Mesothelial cell of epicardium (in vitro differentiated cells): ENCODE results near the gene VWA5B1. TPM values are rescaled to one million over a fixed set of nuclear protein-coding genes. Genes with fewer than 3 reads are reported as not detected.

Experiments
- DNase-seq, 2 experiments: peaks; one replicate each; pipeline ENCODE4 v3.0.0; 2021; ENCODE audit warnings: low spot score in 2 of 2; ENCODE audit not compliant: unreplicated experiment in 2 of 2
- H3K27ac Mint-ChIP-seq: 2 replicates; pipeline ENCODE4 v1.8.0; 2021; ENCODE audit warnings: mixed read lengths
- H3K27me3 Mint-ChIP-seq: 2 replicates; pipeline ENCODE4 v1.8.0; 2021; ENCODE audit warnings: low read depth, mixed read lengths
- H3K36me3 Mint-ChIP-seq: 2 replicates; pipeline ENCODE4 v1.8.0; 2021; ENCODE audit warnings: mixed read lengths
- H3K4me1 Mint-ChIP-seq: 2 replicates; pipeline ENCODE4 v1.8.0; 2021; ENCODE audit warnings: mixed read lengths
- H3K4me3 Mint-ChIP-seq: 2 replicates; pipeline ENCODE4 v1.8.0; 2021; ENCODE audit warnings: mild to moderate bottlenecking, moderate library complexity, mixed read lengths
- H3K9me3 Mint-ChIP-seq: 2 replicates; pipeline ENCODE4 v1.8.0; 2021; ENCODE audit warnings: mixed read lengths
- total RNA-seq: library from RNA; stranded (reverse); gene quantifications from 3 replicates; pipeline ENCODE4 v1.2.1, GENCODE V29; 2021
- TF ChIP-seq, protein P1 (sequence below): fragments of 200-600 bp; sonication (generic); IDR thresholded peaks from one replicate; pipeline ENCODE4 v1.5.0; 2021; ENCODE audit warnings: antibody characterized with exemption; ENCODE audit not compliant: unreplicated experiment

Gene VWA5B1
- total RNA-seq, 1 donor from 2014 or later = 0.25 TPM

DNA sequence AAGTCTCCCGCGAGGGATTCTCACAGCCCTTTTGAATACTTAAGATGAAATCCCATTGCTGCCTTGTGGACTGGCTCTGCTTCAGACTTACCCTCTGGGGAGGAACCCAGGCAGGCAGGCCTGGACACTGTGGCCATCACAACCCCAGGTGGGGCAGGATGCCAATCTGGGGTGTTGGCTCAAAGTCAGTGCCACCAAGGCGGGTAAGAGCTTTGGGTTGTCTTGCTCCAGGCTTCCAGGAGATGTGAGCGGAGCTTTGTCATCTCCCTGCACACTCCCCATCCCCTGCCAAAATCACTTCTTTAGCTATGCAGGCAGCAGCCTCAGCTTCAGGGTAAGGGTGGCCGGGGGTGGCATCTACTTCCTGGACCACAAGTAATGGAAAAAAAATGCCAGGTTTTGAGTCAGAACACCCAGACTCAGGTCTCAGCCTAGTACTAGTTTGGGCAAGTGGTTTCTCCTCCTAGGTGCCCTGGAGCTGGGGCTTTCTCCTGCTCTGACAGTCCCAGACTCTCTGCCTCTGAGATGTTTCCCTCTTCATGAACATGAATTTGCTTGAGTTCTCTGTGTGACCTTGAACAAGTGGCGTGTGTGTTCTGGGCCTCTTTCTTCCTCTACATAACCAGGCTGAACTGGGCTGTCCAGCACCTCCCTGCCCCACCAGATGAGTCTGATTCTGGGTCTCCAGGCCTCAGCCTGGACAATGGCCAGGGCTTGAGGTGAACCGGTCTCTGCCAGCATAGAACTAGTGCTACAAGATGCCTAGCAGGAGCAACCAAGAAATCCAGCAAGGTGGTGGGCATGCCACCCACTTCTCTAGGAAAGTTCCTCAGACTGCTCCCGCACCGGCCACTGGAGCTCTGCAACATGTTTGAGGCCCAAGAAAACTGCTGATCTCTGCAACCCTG is 65.4 kb downstream of the VWA5B1 start:
- H3K36me3 Mint-ChIP-seq = no peaks in the 10 kb centered on the region
- DNase-seq = no peak
- TF ChIP-seq, protein P1, sequence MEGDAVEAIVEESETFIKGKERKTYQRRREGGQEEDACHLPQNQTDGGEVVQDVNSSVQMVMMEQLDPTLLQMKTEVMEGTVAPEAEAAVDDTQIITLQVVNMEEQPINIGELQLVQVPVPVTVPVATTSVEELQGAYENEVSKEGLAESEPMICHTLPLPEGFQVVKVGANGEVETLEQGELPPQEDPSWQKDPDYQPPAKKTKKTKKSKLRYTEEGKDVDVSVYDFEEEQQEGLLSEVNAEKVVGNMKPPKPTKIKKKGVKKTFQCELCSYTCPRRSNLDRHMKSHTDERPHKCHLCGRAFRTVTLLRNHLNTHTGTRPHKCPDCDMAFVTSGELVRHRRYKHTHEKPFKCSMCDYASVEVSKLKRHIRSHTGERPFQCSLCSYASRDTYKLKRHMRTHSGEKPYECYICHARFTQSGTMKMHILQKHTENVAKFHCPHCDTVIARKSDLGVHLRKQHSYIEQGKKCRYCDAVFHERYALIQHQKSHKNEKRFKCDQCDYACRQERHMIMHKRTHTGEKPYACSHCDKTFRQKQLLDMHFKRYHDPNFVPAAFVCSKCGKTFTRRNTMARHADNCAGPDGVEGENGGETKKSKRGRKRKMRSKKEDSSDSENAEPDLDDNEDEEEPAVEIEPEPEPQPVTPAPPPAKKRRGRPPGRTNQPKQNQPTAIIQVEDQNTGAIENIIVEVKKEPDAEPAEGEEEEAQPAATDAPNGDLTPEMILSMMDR = no peak
- no peak overlapping the region for H3K4me3 Mint-ChIP-seq
- no peak overlapping the region for H3K27ac Mint-ChIP-seq
- H3K4me1 Mint-ChIP-seq = peaks cover 13% of the 10 kb centered on the region
- H3K27me3 Mint-ChIP-seq = peaks cover 51% of the 10 kb centered on the region
- H3K9me3 Mint-ChIP-seq = no peaks in the 10 kb centered on the region

DNA sequence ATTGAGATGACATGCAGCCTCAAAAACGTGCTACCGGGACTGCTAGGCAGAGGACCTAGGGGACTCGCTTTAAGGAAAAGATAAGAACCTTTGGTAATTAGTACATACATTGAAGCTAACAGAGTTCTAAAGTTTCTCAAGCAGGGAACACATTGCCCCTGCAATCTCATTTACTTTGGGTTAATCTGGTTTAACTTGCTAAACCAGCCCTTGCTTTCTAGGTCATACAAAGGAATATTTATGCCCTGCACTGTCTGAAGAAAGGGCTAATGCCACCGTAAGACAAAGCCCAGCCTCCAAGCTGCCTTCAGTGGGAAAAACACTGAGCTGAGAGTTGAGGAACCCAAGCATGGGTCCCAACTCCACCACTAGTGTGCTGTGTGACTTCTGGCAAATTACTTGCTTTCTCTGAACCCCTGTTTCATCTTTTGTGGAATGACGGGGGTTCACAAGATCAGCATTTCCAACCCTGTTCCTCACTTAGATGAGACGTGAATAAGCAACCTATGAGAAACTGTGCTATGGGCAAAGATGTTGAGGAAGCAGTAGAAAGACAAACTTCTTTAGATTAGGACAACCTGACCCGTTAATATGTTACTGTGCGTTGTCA is 66.3 kb downstream of the VWA5B1 start:
- peaks cover 13% of the 10 kb centered on the region for H3K4me1 Mint-ChIP-seq
- H3K4me3 Mint-ChIP-seq = no peak overlapping the region
- TF ChIP-seq, protein P1 = no peak
- no peaks in the 10 kb centered on the region for H3K36me3 Mint-ChIP-seq
- H3K9me3 Mint-ChIP-seq = no peaks in the 10 kb centered on the region
- H3K27me3 Mint-ChIP-seq = peaks cover 58% of the 10 kb centered on the region
- DNase-seq = no peak
- no peak overlapping the region for H3K27ac Mint-ChIP-seq

DNA sequence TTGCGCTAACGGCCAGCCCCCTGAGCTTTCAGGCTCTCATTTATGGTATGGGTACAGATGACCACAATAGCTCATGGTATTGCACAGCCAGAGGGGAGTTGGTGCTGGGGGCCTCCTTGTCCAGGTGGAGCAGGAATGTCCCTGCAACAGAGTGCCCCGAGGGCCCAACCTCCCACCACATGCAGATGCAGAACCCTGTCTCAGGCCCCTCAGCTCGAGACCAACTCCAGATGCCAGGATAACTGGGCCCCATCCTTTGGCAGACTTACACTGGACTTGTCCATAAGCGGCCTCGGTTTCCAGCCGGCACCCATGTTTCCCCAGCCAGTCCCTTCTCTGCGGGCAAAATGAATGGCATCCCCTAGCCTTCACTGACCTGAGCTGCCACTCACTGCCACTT is 67.1 kb downstream of the VWA5B1 start:
- no peak for DNase-seq
- Mint-ChIP-seq H3K4me3 (no peak overlapping the region), H3K4me1 (peaks cover 13% of the 10 kb centered on the region), H3K36me3 (no peaks in the 10 kb centered on the region), H3K27me3 (peaks cover 65% of the 10 kb centered on the region), H3K9me3 (no peaks in the 10 kb centered on the region), H3K27ac (no peak overlapping the region)
- TF ChIP-seq, protein P1 = no peak

DNA sequence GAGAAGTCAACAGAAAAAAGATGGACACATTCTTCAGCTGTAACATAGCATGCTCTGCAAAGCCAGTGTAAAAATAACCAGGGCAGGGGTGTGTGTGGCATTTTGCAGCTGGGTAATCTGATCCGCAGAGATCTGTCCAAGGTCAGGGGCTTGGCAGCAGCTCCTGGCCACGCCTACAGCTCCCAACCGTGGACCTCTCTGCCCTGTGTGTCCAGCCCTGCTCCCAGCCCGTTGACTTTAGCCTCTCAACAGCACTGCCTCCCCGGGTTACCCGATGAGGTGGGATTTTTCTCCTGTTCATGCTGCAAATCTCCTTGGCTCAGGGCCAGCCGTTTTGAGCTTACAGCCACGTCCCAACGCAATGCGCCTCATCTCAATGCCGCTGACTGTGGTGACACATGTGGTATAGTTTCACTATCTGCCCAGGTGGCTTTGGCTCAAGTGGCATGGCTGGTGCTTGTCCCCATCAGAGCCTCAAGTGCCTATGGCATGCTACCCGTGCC is 68.1 kb downstream of the VWA5B1 start:
- Mint-ChIP-seq H3K4me1 (peaks cover 13% of the 10 kb centered on the region), H3K36me3 (no peaks in the 10 kb centered on the region), H3K4me3 (no peak overlapping the region), H3K27me3 (peaks cover 68% of the 10 kb centered on the region), H3K27ac (no peak overlapping the region), H3K9me3 (no peaks in the 10 kb centered on the region)
- TF ChIP-seq, protein P1 = no peak
- DNase-seq = no peak

DNA sequence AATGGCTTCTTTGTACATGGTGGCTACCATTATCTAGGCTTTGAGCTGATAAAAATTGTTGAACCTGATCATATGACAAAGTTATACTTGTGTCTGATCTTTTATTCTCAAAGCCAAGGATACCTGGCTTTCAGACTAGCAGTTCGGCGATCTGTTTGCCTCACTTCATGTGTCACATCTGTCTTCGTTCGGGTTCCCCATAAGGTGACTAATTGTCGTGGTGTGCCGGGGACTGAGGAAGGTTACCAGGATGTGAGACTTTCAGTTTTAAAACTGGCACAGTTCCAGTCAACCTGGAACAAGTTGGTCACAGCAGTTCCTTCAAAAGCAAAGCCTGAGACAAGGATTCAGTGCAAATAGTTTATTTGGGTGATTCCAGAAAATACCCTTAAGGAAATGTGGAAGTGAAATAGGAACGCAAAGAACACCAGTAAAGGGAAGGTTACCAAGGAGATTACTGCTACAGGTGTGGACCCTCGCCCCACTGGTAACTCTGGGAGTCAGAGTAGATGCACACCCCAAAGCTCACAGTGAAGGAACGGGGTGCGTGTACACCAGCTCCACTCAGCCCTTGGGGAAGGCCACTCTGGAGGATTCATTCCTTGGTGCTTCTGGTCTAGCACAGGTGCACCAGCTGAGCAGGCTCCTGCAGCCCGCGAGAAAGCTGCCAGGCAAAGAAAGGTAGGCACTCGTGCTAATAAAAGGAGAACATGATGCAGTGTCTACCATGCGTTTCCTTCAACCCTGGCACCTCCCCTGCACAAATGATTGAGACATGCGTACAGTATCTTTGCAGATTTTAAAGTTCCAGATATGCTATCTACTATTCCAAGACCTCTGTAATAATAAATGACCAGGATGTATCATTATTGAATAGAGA is 69.0 kb downstream of the VWA5B1 start:
- Mint-ChIP-seq H3K9me3 (no peaks in the 10 kb centered on the region), H3K4me1 (peaks cover 13% of the 10 kb centered on the region), H3K27ac (no peak overlapping the region), H3K4me3 (no peak overlapping the region), H3K36me3 (no peaks in the 10 kb centered on the region), H3K27me3 (peaks cover 77% of the 10 kb centered on the region)
- TF ChIP-seq, protein P1 = no peak
- no peak for DNase-seq
